K562 treated with DMSO at 1 percent for 4 hours (cell line): ENCODE data around the gene CXCR1. TPM values are rescaled to one million over a fixed set of nuclear protein-coding genes. Genes with fewer than 3 reads are reported as not detected.

Experiments used
- total RNA-seq: library from RNA; unstranded; fragments of 300-600 nt; gene quantifications from 2 replicates; pipeline ENCODE4 v1.2.3, GENCODE V29; 2022; ENCODE audit not compliant: insufficient read depth

CXCR1 gene
- not detected in 2 replicates for total RNA-seq

GRCh38 chr2:218166791-218167190 is at the start of gene CXCR1:
Gene CXCR1 (minus strand): TSS chr2:218166962. CDS start chr2:218165211, 1,751 bp downstream.

GRCh38 chr2:218125626-218126080 is 41.1 kb downstream of the CXCR1 start, which contains the start of gene CXCR2:
Gene CXCR2 (plus strand): TSS chr2:218126028. CDS start chr2:218134802, 8,774 bp downstream.

Other genes starting within 250 kb of the CXCR1 start
- gene TNS1, start 164.0 kb downstream of the CXCR1 start, total RNA-seq: 1.4 and 2.7 TPM in 2 replicates
- gene RUFY4, start 97.7 kb downstream of the CXCR1 start, total RNA-seq: not detected in 2 replicates
- gene CXCR2, start 40.9 kb downstream of the CXCR1 start, total RNA-seq: not detected in 2 replicates
- 128 and 130 TPM in 2 replicates for gene ARPC2, start 50.2 kb upstream of the CXCR1 start, total RNA-seq
- gene GPBAR1, start 94.1 kb upstream of the CXCR1 start, total RNA-seq: not detected in 2 replicates
- gene AAMP, start 103.2 kb upstream of the CXCR1 start, total RNA-seq: 76.3 and 90.0 TPM in 2 replicates
- 31.6 and 50.6 TPM in 2 replicates for gene PNKD, start 103.6 kb upstream of the CXCR1 start, total RNA-seq
- gene TMBIM1, start 125.5 kb upstream of the CXCR1 start, total RNA-seq: 67.5 and 81.0 TPM in 2 replicates
- gene CATIP, start 189.9 kb upstream of the CXCR1 start, total RNA-seq: not detected in 2 replicates
- gene SLC11A1, start 215.3 kb upstream of the CXCR1 start, total RNA-seq: 0.53 and 0.71 TPM in 2 replicates
- gene CTDSP1, start 232.9 kb upstream of the CXCR1 start, total RNA-seq: 43.3 and 47.3 TPM in 2 replicates